Measurements from ENCODE around the gene AHNAK2. TPM values are rescaled to one million over a fixed set of nuclear protein-coding genes. Genes with fewer than 3 reads are reported as not detected.
A peak's percentile ranks its signal among the peaks of the same experiment; 100 is the strongest.

Gene AHNAK2
- total and polyA plus RNA-seq, 2 donors (not counting 1 experiment from before 2014, with no cell fraction given) = not detected

DNA sequence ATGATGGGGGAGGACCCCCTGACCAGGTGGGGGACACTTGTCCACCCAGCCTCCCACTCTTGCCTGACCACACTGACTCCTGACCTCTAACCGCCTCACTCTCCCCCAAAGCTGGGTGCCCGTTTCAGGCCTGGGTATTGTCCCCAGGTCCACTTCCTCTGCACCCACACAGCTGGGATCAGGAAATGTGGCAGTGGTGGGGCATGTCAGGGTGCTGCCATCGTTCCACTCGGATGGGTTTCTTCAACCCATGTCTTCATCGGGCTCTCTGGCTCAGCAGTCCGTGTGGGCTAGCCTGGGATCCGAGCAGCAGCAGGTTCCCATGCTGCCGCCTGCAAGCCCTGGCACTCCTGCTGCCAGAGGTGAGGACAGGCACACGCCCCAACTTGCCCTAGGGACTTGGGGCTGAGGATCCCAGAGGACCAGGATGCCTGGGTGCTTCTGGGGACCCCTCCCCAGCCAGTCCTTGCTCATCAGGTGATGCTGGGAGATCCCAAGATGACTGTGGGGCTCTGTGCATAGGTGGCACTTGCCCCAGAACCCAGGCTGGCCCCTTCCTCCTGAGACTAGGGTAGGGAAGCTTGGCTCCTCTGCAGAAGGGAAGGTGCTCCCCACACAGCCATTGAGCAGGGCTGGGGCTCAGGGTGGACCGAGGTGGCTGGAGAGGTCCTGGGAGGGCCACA lies 4.5 kb upstream of the AHNAK2 start:
- ChIA-PET POLR2A (no interaction called here), CTCF (interaction anchor here (3.7 kb wide), 1 partner anchor 63 kb away, joined by 29 read pairs; no protein-coding TSS in a partner anchor)
- peak; percentile 19 for DNase-seq

More for the DNA sequence above, 4.5 kb upstream of the AHNAK2 start:
- no peak overlapping the region for H3K4me2 ChIP-seq (replicated peaks; ENCODE audit: low read depth, low read length, poor library complexity, severe bottlenecking)
- no peaks in the 10 kb centered on the region for H3K79me2 ChIP-seq (ENCODE audit: control insufficient read depth, insufficient read depth, low read length)
- no peaks in the 10 kb centered on the region for H3K36me3 ChIP-seq (replicated peaks in 1 of 2; ENCODE audit: control extremely low read depth in 1 of 2, control insufficient read depth in 1 of 2, extremely low read depth in 1 of 2, insufficient read depth in 2 of 2, low read length in 1 of 2)
- peaks cover 21% of the 10 kb centered on the region for H3K27me3 Mint-ChIP-seq
- H3K4me3 ChIP-seq (ENCODE audit: control extremely low read depth in 1 of 5, extremely low read depth in 1 of 5, insufficient read depth in 1 of 5, low read depth in 2 of 5, low read length in 4 of 5) = no peak overlapping the region
- peaks cover 0 to 1% (median 0%) of the 10 kb centered on the region in 3 donors for H3K9me3 ChIP-seq (ENCODE audit: control extremely low read depth in 1 of 3, control insufficient read depth in 2 of 3, insufficient read depth in 1 of 3, low read length in 2 of 3)
- peaks cover 9% of the 10 kb centered on the region for H3K4me1 Mint-ChIP-seq
- peaks cover 14 to 19% of the 10 kb centered on the region in 2 donors for H3K4me1 ChIP-seq (ENCODE audit: control insufficient read depth in 2 of 2, insufficient read depth in 2 of 2, low read length in 2 of 2)
- TF ChIP-seq EZH2 (IDR thresholded peaks at IDR 0.05; ENCODE audit: borderline replicate concordance, insufficient read depth, low read depth, low read length, poor library complexity, severe bottlenecking) = no peak
- TF ChIP-seq, protein P1, sequence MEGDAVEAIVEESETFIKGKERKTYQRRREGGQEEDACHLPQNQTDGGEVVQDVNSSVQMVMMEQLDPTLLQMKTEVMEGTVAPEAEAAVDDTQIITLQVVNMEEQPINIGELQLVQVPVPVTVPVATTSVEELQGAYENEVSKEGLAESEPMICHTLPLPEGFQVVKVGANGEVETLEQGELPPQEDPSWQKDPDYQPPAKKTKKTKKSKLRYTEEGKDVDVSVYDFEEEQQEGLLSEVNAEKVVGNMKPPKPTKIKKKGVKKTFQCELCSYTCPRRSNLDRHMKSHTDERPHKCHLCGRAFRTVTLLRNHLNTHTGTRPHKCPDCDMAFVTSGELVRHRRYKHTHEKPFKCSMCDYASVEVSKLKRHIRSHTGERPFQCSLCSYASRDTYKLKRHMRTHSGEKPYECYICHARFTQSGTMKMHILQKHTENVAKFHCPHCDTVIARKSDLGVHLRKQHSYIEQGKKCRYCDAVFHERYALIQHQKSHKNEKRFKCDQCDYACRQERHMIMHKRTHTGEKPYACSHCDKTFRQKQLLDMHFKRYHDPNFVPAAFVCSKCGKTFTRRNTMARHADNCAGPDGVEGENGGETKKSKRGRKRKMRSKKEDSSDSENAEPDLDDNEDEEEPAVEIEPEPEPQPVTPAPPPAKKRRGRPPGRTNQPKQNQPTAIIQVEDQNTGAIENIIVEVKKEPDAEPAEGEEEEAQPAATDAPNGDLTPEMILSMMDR (IDR thresholded peaks at IDR 0.05) = no peak
- no peak overlapping the region for H3K9ac ChIP-seq (ENCODE audit: low read length)
- WGBS (ENCODE audit: insufficient coverage) = 76% methylated on average over 8 of the region's 10 CpGs
- H3K4me3 Mint-ChIP-seq = no peak overlapping the region
- peaks cover under 1% of the 10 kb centered on the region for H4K20me1 ChIP-seq (ENCODE audit: control insufficient read depth, insufficient read depth, low read length, poor library complexity, severe bottlenecking)
- H2AFZ ChIP-seq (ENCODE audit: insufficient read depth, low read depth, low read length, poor library complexity, severe bottlenecking) = no peak overlapping the region
- no peak overlapping the region for H3K27ac ChIP-seq (ENCODE audit: low read length in 2 of 2)
- H3K27ac Mint-ChIP-seq = no peak overlapping the region
- no peak for ATAC-seq (ENCODE audit: low read depth)
- H3K9me3 Mint-ChIP-seq (ENCODE audit: insufficient read depth) = no peaks in the 10 kb centered on the region
- intact Hi-C loops (cut with micrococcal nuclease) = no loop called here
- peaks cover 0 to 22% (median 10%) of the 10 kb centered on the region in 4 experiments for H3K27me3 ChIP-seq (replicated peaks in 1 of 4; ENCODE audit: control extremely low read depth in 1 of 4, control insufficient read depth in 3 of 4, insufficient read depth in 4 of 4, low read length in 3 of 4)
